ENCODE measurements around the gene SLC6A3. TPM values are rescaled to one million over a fixed set of nuclear protein-coding genes. Genes with fewer than 3 reads are reported as not detected.

Gene SLC6A3
- total RNA-seq, 2 donors from 2014 or later, result 0.18 TPM; not detected in 1

DNA sequence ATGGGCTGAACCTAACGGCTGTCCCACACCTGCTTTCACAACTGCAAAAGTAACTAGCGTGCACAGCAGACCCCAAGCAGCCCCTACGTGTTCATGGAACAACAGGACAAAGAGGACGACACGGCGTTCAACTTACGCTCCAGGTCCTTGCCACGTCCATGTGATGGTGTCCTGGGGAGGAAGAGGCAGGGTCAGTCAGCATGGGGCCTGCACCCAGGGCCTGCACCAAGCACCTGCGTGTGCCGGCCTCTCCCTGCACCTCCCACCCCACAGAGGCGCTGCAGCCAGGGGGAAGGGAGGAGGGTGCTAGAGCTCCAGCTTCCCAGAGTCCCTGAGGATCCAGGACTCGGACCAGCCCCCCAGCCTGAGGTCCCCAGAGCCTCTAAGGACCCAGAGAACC is 35.6 kb upstream of the SLC6A3 start:
- Mint-ChIP-seq H3K27ac (peak overlapping the region; percentile 88), H3K36me3 (ENCODE audit: low read depth) (peaks cover 38% of the 10 kb centered on the region), H3K4me1 (no peaks in the 10 kb centered on the region), H3K4me3 (no peak overlapping the region), H3K9me3 (no peaks in the 10 kb centered on the region), H3K27me3 (ENCODE audit: insufficient read depth) (no peaks in the 10 kb centered on the region)
- H3K4me3 ChIP-seq (ENCODE audit: low read length), result no peak overlapping the region
- TF ChIP-seq, protein P1, sequence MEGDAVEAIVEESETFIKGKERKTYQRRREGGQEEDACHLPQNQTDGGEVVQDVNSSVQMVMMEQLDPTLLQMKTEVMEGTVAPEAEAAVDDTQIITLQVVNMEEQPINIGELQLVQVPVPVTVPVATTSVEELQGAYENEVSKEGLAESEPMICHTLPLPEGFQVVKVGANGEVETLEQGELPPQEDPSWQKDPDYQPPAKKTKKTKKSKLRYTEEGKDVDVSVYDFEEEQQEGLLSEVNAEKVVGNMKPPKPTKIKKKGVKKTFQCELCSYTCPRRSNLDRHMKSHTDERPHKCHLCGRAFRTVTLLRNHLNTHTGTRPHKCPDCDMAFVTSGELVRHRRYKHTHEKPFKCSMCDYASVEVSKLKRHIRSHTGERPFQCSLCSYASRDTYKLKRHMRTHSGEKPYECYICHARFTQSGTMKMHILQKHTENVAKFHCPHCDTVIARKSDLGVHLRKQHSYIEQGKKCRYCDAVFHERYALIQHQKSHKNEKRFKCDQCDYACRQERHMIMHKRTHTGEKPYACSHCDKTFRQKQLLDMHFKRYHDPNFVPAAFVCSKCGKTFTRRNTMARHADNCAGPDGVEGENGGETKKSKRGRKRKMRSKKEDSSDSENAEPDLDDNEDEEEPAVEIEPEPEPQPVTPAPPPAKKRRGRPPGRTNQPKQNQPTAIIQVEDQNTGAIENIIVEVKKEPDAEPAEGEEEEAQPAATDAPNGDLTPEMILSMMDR (conservative IDR thresholded peaks at IDR 0.05), result no peak
- peaks cover 28% of the 10 kb centered on the region for H3K36me3 ChIP-seq (ENCODE audit: control insufficient read depth, insufficient read depth, low read length)
- DNase-seq, result no peak
- H3K4me1 ChIP-seq (ENCODE audit: control insufficient read depth, insufficient read depth, low read length), result no peaks in the 10 kb centered on the region
- no peaks in the 10 kb centered on the region for H3K9me3 ChIP-seq (ENCODE audit: control insufficient read depth, low read length)
- no peak overlapping the region for H3K27ac ChIP-seq (ENCODE audit: low read depth, low read length)
- H3K9ac ChIP-seq (ENCODE audit: extremely low read depth, low read length, poor library complexity, severe bottlenecking), result no peak overlapping the region
- H3K27me3 ChIP-seq (ENCODE audit: control insufficient read depth, insufficient read depth, low read length, poor library complexity, severe bottlenecking), result no peaks in the 10 kb centered on the region
- WGBS, 2 experiments (ENCODE audit: insufficient coverage in 1 of 2, insufficient read length in 1 of 2), result 91 to 93% methylated on average over 8 to 12 of the region's 12 CpGs

- Mint-ChIP-seq H3K27me3 (ENCODE audit: insufficient read depth) (no peaks in the 10 kb centered on the region), H3K4me3 (no peak overlapping the region), H3K9me3 (no peaks in the 10 kb centered on the region), H3K36me3 (ENCODE audit: low read depth) (peaks cover 38% of the 10 kb centered on the region), H3K27ac (peak overlapping the region; percentile 88), H3K4me1 (no peaks in the 10 kb centered on the region)
- no peak overlapping the region for H3K27ac ChIP-seq (ENCODE audit: low read depth, low read length)
- TF ChIP-seq, protein P1 (conservative IDR thresholded peaks at IDR 0.05), result no peak
- H3K36me3 ChIP-seq (ENCODE audit: control insufficient read depth, insufficient read depth, low read length), result peaks cover 28% of the 10 kb centered on the region
- peak; percentile 62 for DNase-seq
- WGBS, 2 experiments (ENCODE audit: insufficient coverage in 1 of 2, insufficient read length in 1 of 2), result 89 to 94% methylated on average over 10 to 14 of the region's 14 CpGs
- no peaks in the 10 kb centered on the region for H3K4me1 ChIP-seq (ENCODE audit: control insufficient read depth, insufficient read depth, low read length)
- H3K9ac ChIP-seq (ENCODE audit: extremely low read depth, low read length, poor library complexity, severe bottlenecking), result no peak overlapping the region
- no peaks in the 10 kb centered on the region for H3K27me3 ChIP-seq (ENCODE audit: control insufficient read depth, insufficient read depth, low read length, poor library complexity, severe bottlenecking)
- H3K9me3 ChIP-seq (ENCODE audit: control insufficient read depth, low read length), result no peaks in the 10 kb centered on the region
- H3K4me3 ChIP-seq (ENCODE audit: low read length), result no peak overlapping the region
Observed at GRCh38 chr5:1480217-1480616, 35.0 kb upstream of the SLC6A3 start.

DNA sequence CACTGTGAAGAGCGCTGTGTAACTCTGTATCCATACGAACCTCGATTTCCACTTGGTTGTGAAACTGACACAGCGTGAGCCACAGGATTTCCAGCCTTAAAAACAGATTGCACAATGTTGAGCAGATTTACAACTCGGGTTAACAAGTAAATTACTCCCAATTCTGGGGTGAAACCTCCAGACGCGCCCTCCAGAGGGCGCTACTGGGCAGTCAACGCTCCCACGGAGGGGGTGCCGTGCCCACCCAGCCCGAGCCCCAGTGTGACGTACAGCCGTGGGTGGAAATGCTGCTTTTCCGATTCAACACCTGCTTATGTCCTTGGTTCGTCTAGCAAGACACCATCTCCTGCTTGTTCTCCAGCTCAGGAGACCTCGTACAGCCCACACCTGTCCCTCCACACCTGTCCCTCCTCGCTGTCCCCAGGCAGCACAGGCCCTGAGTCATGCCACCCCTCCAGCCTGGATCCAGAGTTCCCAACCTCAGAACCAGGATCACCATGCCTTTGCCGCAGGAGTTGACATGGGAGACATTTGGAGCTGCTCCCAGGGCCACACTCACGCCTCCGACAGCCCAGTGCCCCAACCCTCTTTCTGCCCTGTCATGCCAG is 34.4 kb upstream of the SLC6A3 start:
- Histone ChIP-seq H3K9me3 (ENCODE audit: control insufficient read depth, low read length) (no peaks in the 10 kb centered on the region), H3K4me3 (ENCODE audit: low read length) (no peak overlapping the region), H3K36me3 (ENCODE audit: control insufficient read depth, insufficient read depth, low read length) (peaks cover 32% of the 10 kb centered on the region), H3K27me3 (ENCODE audit: control insufficient read depth, insufficient read depth, low read length, poor library complexity, severe bottlenecking) (no peaks in the 10 kb centered on the region), H3K27ac (ENCODE audit: low read depth, low read length) (no peak overlapping the region), H3K4me1 (ENCODE audit: control insufficient read depth, insufficient read depth, low read length) (no peaks in the 10 kb centered on the region), H3K9ac (ENCODE audit: extremely low read depth, low read length, poor library complexity, severe bottlenecking) (no peak overlapping the region)
- DNase-seq, result peak; percentile 80
- 78 to 84% methylated on average over 18 to 21 of the region's 21 CpGs for WGBS, 2 experiments (ENCODE audit: insufficient coverage in 1 of 2, insufficient read length in 1 of 2)
- H3K4me3 Mint-ChIP-seq, result no peak overlapping the region
- H3K9me3 Mint-ChIP-seq, result no peaks in the 10 kb centered on the region
- H3K4me1 Mint-ChIP-seq, result no peaks in the 10 kb centered on the region
- peaks cover 43% of the 10 kb centered on the region for H3K36me3 Mint-ChIP-seq (ENCODE audit: low read depth)
- no peaks in the 10 kb centered on the region for H3K27me3 Mint-ChIP-seq (ENCODE audit: insufficient read depth)
- TF ChIP-seq, protein P1 (conservative IDR thresholded peaks at IDR 0.05), result peak; percentile 96
- H3K27ac Mint-ChIP-seq, result peak overlapping the region; percentile 88
